Activated gamma-delta T cell treated with anti-CD3 and anti-CD28 coated beads, Interleukin-2, amount 50 U/mL, for 16 hours (primary cell): ENCODE data around the gene BMP7.
"Not testable (repeated sequence)": the region's sequence is repeated elsewhere in the genome, so short reads cannot be mapped to it uniquely, and the experiment has no call there.

ENCODE experiments used
- DNase-seq: peaks from one replicate; pipeline ENCODE4 v3.0.0-alpha.2; 2020; ENCODE audit warnings: low read depth

The BMP7 gene

GRCh38 chr20:57265336-57265996 lies 975 bp downstream of the BMP7 start:
- DNase-seq, result no peak

- DNase-seq, result not testable (repeated sequence)
Measured at GRCh38 chr20:57264908-57265335, 1.5 kb downstream of the BMP7 start.

- DNase-seq, result no peak
Measured at GRCh38 chr20:57263801-57264792, 2.3 kb downstream of the BMP7 start.

- DNase-seq, result no peak
Measured at GRCh38 chr20:57262784-57263609, 3.4 kb downstream of the BMP7 start.

- DNase-seq, result no peak
Measured at GRCh38 chr20:57262301-57262700, 4.1 kb downstream of the BMP7 start.

- DNase-seq, result no peak
Measured at GRCh38 chr20:57261457-57262251, 4.8 kb downstream of the BMP7 start.

- no peak for DNase-seq
Measured at GRCh38 chr20:57260934-57261333, 5.5 kb downstream of the BMP7 start.

GRCh38 chr20:57259938-57260921 lies 6.2 kb downstream of the BMP7 start:
- no peak for DNase-seq

GRCh38 chr20:57259121-57259937 lies 7.1 kb downstream of the BMP7 start:
- DNase-seq, result no peak

- DNase-seq, result no peak
Measured at GRCh38 chr20:57257701-57258453, 8.6 kb downstream of the BMP7 start.

GRCh38 chr20:57256908-57257307 lies 9.5 kb downstream of the BMP7 start:
- DNase-seq, result no peak

GRCh38 chr20:57256205-57256604 lies 10.2 kb downstream of the BMP7 start:
- DNase-seq, result no peak

- DNase-seq, result no peak
Measured at GRCh38 chr20:57255183-57255582, 11.3 kb downstream of the BMP7 start.

- DNase-seq, result no peak
Measured at GRCh38 chr20:57252559-57253162, 13.8 kb downstream of the BMP7 start.

- DNase-seq, result no peak
Measured at GRCh38 chr20:57251949-57252348, 14.5 kb downstream of the BMP7 start.

GRCh38 chr20:57251344-57251743 lies 15.1 kb downstream of the BMP7 start:
- DNase-seq, result no peak

- no peak for DNase-seq
Measured at GRCh38 chr20:57250607-57251343, 15.7 kb downstream of the BMP7 start.
